NCI-H69 (cell line): ENCODE measurements around the gene FBXL19.

Experiments
- DNase-seq: peaks from one replicate; lab custom pipeline; 2025; lab: John Stamatoyannopoulos, UW

FBXL19 gene

DNA sequence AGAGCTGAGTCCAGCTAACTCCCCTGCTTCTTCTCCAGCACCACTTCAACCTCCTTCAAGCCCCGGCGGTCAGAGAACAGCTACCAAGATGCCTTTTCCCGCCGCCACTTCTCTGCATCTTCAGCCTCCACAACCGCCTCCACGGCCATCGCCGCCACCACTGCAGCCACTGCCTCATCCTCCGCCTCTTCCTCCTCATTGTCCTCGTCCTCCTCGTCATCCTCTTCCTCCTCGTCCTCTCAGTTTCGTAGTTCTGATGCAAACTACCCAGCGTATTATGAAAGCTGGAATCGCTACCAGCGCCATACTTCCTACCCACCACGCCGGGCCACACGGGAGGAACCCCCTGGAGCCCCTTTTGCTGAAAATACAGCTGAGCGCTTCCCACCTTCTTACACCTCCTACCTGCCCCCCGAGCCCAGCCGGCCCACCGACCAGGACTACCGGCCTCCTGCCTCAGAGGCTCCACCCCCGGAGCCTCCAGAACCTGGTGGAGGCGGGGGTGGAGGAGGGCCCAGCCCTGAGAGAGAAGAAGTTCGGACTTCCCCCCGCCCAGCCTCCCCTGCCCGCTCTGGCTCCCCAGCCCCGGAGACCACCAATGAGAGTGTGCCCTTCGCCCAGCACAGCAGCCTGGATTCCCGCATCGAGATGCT, 41.3 kb downstream of the FBXL19 start:
- no peak for DNase-seq

DNA sequence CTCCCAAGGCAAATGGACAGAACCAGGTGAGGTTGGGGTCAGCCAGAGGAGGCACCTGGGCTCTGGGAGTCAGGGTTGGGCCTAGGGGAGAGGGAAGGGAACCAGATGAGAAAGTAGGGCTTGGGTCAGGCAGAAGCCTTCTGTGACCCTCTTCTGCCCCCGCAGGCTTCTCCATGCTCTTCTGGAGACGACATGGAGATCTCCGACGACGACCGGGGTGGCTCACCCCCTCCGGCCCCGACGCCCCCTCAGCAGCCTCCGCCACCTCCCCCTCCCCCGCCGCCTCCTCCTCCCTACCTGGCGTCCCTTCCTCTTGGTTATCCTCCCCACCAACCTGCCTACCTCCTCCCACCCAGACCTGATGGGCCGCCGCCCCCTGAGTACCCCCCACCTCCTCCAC, 42.1 kb downstream of the FBXL19 start:
- no peak for DNase-seq

DNA sequence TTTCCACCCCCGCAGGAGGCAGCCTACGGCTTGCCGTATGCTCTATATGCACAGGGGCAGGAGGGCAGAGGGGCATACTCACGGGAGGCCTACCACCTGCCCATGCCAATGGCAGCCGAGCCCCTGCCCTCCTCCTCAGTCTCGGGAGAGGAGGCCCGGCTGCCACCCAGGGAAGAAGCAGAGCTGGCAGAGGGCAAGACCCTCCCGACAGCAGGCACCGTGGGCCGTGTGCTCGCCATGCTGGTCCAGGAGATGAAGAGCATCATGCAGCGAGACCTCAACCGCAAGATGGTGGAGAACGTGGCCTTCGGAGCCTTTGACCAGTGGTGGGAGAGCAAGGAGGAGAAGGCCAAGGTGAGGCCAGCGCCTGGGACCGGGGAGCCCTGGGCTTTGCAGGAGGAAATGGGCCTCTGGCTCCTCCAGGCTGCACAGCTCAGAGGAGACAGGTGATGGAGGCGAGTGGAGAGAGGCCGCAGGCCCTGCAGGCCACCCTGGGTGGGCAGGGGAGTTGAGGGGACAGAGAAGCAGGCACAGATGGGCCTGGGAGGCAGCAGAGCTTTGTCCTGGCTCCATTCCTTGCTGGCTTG, 42.8 kb downstream of the FBXL19 start:
- no peak for DNase-seq

DNA sequence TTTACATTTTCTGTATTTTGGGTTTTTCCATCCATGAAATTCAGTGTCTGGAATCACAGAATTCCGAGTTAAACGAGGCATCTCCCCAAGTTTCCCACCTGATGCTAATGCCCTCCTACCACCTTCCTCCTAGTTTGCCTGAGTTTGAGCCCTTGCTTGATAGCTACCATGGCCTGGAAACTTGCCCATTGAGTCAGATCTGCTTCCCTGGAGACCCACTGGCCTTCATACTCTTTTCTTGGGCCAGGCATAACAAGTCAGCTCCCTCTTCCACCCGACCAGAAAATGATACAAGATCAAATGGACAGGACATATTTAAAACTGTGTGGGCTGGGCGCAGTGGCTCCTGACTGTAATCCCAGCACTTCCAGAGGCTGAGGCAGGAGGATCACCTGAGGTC, 44.4 kb downstream of the FBXL19 start:
- no peak for DNase-seq

DNA sequence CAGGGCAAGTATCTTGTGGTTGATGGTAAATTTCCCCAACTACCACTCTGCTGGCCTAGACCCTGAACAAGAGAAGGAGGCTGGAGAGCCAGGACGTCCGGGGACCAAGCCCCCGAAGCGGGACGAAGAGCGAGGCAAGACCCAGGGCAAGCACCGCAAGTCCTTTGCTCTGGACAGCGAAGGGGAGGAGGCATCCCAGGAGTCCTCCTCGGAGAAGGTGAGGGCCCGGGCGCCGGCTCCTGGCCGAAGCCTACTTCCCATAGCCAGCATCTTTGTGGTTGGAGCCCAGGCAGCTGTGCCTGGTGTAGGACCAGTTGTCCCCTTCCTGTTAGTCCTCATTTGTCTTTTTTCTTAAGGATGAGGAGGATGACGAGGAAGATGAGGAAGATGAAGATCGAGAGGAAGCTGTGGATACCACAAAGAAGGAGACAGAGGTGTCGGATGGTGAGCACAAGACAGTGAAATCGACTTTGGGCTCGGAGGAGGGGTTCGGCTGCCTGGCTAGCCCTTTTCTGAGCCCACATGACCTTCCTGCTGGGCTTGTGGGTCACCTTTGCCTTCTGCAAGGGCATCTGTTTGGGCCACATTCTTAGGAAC, 46.0 kb downstream of the FBXL19 start:
- no peak for DNase-seq

DNA sequence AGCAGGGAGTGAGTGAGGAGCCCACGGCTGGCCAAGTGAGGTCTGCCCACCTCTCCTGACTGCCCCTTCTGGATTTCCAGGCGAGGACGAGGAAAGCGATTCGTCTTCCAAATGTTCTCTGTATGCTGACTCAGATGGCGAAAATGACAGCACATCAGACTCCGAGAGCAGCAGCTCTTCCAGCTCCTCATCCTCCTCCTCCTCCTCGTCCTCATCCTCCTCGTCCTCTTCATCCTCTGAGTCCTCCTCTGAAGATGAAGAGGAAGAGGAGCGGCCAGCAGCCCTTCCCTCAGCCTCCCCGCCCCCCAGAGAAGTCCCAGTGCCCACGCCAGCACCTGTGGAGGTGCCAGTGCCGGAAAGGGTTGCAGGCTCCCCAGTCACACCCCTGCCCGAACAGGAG, 47.9 kb downstream of the FBXL19 start:
- no peak for DNase-seq

DNA sequence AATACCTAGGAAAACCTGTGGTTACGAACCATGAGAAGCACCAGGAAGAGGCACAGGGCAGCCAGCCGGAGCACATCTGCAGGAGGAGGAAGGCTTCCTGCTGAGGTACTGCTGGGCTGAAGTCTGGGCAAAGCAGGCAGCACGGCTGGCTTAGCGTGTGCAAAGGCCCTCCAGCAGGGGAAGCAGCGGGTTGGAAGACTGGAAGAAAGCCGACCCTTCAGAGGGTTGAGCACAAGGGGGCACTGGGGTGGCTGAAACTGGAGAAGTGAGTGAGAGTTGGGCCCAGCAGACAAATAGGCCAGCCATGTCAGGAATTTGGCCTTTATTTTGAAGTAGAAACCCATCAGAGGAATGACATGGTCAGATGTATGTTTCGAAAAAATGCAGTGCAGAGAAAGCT, 49.5 kb downstream of the FBXL19 start:
- no peak for DNase-seq

DNA sequence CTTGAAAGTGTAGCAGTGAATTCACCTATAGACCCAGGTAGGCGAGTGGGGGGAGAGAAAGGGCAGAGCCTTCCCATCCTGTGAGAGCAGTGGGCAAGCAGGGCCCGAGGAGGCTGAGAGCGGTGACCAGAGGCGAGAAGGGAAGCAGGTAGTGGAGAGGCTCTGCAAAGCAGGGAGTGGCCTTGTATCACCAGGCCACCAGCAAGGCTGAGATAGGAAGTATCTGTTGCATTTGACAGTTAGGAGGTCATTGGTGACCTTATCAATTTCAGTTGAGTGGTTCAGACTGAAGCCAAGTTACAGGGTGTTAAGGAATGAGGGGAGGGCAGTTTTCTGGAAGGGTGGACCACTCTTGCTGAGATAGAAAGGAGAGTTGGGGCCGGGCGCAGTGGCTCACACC, 51.0 kb downstream of the FBXL19 start:
- no peak for DNase-seq

DNA sequence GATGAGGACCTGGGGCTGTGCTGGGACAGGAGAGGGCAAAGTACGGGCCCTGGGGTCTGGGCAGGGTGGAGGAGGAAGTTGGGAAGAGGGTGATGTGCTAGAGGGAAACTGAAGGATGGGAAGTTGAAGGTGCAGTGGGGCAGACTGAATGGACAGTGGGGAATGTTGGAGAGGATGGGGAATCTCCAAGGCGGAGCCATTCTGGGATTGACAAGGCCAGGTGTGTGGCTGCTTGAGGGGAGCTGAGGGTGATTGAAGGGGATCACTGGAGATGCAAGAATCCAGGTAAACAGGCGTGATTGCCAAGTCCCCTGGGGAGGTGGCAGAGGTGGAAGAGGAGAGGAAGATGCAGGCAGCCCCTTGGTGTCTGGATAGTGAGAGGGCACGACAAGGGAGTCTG, 53.1 kb downstream of the FBXL19 start:
- DNase-seq = no peak

DNA sequence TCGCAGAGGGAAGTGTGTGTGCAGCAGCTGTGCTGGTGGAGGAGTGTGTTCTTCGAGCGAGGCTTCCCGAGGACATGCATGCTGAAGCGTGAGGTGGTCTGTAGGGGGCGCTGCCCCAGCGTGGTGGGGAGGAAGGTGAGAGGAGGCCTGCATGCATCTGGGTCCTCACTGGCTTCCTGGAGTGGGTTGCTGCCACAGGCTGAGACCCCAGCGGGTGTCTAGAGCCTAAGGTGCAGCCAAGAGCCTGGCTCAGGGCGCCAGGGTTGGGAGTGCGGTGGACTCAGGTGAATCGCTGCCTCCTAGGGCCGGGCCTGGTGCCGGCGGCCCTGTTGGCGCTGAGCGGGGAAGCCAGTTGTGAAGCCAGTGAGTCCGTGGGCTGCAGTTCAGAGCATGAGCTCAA, 54.1 kb downstream of the FBXL19 start:
- DNase-seq = peak; percentile 43

DNA sequence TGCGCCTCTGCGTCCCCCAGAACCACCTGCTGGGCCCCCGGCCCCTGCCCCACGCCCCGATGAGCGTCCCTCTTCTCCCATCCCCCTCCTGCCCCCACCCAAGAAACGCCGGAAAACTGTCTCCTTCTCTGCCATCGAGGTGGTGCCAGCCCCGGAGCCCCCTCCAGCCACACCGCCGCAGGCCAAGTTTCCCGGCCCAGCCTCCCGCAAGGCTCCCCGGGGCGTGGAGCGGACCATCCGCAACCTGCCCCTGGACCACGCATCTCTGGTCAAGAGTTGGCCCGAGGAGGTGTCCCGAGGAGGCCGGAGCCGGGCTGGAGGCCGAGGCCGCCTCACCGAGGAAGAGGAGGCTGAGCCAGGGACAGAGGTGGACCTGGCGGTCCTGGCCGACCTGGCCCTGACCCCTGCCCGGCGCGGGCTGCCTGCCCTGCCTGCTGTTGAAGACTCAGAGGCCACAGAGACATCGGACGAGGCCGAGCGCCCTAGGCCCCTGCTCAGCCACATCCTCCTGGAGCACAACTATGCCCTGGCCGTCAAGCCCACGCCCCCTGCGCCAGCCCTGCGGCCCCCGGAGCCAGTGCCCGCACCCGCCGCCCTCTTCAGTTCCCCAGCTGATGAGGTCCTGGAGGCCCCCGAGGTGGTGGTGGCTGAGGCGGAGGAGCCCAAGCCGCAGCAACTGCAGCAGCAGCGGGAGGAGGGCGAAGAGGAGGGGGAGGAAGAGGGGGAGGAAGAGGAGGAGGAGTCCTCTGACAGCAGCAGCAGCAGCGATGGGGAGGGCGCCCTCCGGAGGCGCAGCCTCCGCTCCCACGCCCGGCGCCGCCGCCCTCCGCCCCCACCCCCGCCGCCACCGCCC, 56.0 kb downstream of the FBXL19 start:
- DNase-seq = no peak

DNA sequence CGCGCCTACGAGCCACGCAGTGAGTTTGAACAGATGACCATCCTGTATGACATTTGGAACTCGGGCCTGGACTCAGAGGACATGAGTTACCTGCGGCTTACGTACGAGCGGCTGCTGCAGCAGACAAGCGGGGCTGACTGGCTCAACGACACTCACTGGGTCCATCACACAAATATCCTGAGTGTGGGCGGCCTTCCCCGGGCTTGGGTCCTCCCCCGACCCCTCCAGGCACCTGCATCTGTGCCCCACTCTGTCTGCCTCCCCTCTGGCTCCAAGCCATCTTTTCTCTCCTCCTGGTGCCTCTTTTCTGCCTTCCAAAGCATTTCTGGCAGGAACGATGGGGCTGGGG, 56.6 kb downstream of the FBXL19 start:
- no peak for DNase-seq

DNA sequence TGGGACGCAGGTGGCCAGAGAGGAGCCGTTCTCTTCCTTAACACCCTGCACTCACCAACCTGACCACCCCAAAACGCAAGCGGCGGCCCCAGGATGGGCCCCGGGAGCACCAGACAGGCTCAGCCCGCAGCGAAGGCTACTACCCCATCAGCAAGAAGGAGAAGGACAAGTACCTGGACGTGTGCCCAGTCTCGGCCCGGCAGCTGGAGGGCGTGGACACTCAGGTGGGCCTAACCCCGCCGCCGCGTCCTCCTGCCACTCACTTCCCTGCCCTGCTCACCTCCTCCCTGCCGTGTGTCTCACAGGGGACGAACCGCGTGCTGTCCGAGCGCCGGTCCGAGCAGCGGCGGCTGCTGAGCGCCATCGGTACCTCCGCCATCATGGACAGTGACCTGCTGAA, 57.1 kb downstream of the FBXL19 start:
- no peak for DNase-seq

DNA sequence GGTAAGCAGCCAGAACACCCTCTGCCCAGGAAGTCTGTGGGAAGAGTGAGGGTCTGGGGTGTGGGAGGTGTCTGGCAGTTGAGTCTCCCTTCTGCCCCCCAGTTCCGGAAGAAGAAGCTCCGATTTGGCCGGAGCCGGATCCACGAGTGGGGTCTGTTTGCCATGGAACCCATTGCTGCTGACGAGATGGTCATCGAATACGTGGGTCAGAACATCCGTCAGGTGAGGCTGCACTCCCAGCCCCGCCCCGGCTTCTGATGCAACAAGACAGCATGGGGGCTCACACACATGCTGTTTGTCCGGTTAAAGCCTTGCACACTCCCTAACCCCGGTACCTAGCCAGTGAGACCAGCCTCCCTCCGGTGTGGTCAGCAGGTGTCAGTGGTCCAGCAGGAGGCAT, 57.6 kb downstream of the FBXL19 start:
- no peak for DNase-seq

DNA sequence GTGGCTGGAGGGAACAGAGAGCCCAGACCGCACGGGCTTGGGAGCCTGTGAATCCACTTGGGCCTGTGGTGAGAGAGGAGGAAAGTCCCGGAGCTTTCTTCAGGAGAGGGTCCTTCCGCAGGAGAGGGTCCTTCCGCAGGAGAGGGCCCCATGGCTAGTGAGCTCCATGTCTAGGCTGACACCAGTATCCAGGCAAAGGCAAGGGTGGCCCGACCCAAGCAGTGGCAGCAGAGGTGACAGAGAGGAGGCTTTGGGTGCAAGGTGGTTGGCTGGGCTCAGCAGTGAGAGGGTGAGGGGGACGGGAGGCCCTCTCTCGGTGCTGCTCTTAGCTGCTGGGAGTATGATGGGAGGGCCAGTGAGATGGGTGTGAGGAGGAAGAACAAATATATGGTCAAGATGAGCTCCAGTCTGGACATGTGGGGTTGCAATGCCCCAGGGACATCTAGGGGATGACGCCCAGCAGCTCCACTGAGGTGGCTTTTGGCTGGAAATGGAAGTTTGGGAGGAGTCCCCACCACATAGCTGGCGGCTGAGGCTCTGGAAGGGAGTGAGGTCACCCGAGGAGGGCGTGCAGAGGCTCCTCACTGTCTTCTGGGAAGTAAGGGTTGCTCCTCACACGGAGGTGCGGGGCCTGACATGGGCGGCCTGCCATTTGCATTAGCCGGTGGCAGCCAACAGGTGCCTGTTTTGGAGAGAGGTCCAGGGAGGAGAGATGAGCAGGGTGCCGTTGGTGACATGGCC, 59.3 kb downstream of the FBXL19 start:
- no peak for DNase-seq

DNA sequence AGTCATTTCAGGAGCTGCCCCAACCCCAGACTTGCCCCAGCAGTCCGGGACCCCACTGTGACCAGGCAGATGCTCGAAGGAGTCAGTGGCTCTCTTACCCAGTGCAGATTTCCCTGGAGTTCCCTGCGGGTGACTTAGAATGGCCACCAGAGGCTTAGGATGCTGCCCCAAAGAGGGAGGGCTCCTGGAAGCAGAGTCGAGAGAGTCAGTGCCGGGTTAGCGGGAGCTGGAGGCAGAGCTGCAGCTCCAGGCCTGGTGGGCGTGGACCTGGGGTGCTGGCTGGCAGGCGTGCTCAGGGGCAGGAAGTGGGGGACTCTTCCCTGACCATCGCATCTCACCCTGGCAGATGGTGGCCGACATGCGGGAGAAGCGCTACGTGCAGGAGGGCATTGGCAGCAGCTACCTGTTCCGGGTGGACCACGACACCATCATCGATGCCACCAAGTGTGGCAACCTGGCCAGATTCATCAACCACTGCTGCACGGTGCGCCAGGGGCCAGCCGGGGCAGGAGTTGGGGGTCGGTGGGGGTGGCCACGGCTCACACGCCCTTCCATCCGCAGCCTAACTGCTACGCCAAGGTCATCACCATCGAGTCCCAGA, 60.0 kb downstream of the FBXL19 start:
- no peak for DNase-seq

DNA sequence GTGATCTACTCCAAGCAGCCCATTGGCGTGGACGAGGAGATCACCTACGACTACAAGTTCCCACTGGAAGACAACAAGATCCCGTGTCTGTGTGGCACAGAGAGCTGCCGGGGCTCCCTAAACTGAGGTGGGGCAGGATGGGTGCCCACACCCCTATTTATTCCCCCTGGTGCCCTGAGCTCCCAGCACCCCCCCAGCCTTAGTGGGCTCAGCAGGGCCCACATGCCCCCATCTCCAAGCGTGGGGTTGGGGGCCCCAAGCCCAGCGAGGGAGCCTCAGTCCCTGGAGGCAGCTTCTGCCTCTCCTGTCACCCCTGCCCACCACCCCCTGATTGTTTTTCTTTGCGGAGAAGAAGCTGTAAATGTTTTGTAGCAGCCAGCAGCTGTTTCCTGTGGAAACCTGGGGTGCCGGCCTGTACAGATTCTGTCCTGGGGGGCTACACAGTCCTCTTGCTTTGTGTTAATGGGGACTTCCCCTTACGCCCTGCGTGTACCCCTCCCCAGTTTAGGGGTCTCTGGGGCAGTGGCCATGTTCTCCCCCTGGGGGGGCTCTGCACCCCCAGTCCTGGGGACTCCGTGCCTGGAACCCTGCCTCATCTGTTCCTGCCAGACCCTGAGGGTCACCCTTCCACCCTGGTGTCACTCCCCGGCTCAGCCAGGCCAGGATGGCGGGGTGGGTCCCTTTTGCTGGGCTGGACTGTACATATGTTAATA, 60.7 kb downstream of the FBXL19 start:
- no peak for DNase-seq

DNA sequence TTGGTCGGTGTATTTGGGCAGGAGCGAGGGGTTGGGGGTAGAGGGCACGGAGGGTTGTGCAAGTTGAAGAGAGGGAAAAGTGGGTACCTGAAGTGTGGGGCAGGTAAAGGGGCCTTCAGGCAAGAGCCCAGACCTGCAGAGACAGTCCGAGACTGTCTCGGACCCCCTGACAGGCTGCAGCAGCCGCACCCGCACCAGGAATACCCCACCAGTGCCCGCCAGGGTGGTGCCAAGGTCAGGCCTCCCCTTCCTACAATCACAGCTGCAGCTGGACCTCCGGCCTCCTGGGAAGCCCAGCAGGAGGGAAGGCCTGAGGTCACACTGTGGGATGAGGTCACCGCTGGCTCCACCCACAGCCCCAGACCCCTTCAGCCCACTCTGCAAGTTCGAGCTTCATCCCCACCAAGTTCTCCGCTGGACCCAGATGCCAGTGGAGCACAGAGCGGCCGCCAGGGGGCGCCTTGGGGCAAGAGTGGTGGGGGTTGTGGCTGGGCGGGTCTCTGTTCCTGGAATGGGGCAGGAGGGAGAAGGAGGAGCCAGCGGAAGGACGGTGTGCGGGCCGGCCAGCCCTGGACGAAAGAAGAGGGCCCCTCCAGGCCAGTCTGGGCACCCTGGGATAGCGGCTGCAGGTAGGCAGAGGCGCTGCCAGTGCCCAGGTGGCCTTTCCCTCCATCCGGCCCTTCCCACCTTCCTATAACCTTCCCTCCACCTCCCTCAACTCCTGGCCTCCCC, 61.5 kb downstream of the FBXL19 start, which contains the start of gene HSD3B7:
Gene HSD3B7 (plus strand): TSS at position 539 of the 732 bp plus-strand sequence. CDS start 452 bp downstream, outside the sequence.
- DNase-seq = peak; percentile 83

DNA sequence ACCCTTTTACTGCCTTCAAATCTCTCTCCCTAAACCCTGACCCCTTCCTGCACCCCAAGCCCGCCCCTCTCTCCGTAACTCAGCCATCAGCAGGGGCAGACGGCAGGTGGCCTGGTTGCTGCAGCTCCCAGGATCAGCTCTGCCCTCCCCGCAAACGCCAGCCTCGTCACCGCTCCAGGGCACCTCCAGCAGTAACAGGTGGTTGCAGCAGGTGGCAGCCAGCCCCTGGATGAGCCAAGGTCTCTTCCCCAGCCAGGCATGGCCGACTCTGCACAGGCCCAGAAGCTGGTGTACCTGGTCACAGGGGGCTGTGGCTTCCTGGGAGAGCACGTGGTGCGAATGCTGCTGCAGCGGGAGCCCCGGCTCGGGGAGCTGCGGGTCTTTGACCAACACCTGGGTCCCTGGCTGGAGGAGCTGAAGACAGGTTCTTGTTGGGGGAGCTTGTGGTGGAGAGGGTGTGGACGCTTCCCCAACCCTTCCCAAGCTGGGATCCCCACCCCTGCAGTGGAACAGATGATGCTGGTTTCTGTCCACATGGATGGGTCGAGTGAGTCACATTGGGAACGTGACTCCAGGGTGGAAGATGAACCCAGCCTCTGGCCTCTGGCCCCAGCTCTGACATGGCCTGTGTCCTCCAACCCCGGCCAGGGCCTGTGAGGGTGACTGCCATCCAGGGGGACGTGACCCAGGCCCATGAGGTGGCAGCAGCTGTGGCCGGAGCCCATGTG, 62.2 kb downstream of the FBXL19 start:
- peak; percentile 67 for DNase-seq
